HG03103 (cell line): ENCODE results near the gene UQCRC2.
"Not testable (repeated sequence)": the region's sequence is repeated elsewhere in the genome, so short reads cannot be mapped to it uniquely, and the experiment has no call there.

Source experiments
- ATAC-seq: cut with Tn5 transposase; IDR thresholded peaks from one replicate; pipeline ENCODE4 v1.9.1; 2021; ENCODE audit warnings: low read depth; ENCODE audit not compliant: unreplicated experiment

Gene UQCRC2

GRCh38 chr16:22007509-22008214, 54.5 kb downstream of the UQCRC2 start, which contains the start of gene MOSMO:
TSS of gene MOSMO (plus strand) at chr16:22008111. CDS start at chr16:22008302, 191 bp downstream.
- ATAC-seq = no peak

- ATAC-seq = no peak
Observed at GRCh38 chr16:22008215-22009059, 55.3 kb downstream of the UQCRC2 start.

GRCh38 chr16:22010902-22011301, 57.7 kb downstream of the UQCRC2 start:
- no peak for ATAC-seq

- ATAC-seq = no peak
Observed at GRCh38 chr16:22012241-22012640, 59.1 kb downstream of the UQCRC2 start.

- no peak for ATAC-seq
Observed at GRCh38 chr16:22013486-22013885, 60.3 kb downstream of the UQCRC2 start.

GRCh38 chr16:22014271-22014873, 61.2 kb downstream of the UQCRC2 start:
- no peak for ATAC-seq

GRCh38 chr16:22016927-22017326, 63.8 kb downstream of the UQCRC2 start:
- no peak for ATAC-seq

GRCh38 chr16:22018559-22018958, 65.4 kb downstream of the UQCRC2 start:
- no peak for ATAC-seq

GRCh38 chr16:22022151-22022550, 69.0 kb downstream of the UQCRC2 start:
- no peak for ATAC-seq

- ATAC-seq = no peak
Observed at GRCh38 chr16:22023505-22023904, 70.3 kb downstream of the UQCRC2 start.

GRCh38 chr16:22024785-22025184, 71.6 kb downstream of the UQCRC2 start:
- ATAC-seq = not testable (repeated sequence)

GRCh38 chr16:22027633-22028032, 74.5 kb downstream of the UQCRC2 start:
- no peak for ATAC-seq

GRCh38 chr16:22029632-22030031, 76.5 kb downstream of the UQCRC2 start:
- ATAC-seq = no peak

GRCh38 chr16:22030087-22030812, 77.1 kb downstream of the UQCRC2 start:
- no peak for ATAC-seq

GRCh38 chr16:22031483-22032083, 78.4 kb downstream of the UQCRC2 start:
- no peak for ATAC-seq
